Stimulated activated CD4-positive, alpha-beta T cell treated with anti-CD3 and anti-CD28 coated beads, Interleukin-12 subunit alpha, Interleukin-12 subunit beta, amount 100 ng/mL, for 24 hours (primary cell): ENCODE data around the gene COL18A1.

ENCODE experiments used
- DNase-seq, 2 experiments: peaks; one replicate each; pipeline ENCODE4 v3.0.0-alpha.2; 2020; ENCODE audit warnings: low read depth in 2 of 2

The COL18A1 gene

GRCh38 chr21:45414396-45415187, 9.6 kb downstream of the COL18A1 start:
- DNase-seq, result no peak

- no peak for DNase-seq
Observed at GRCh38 chr21:45415188-45415942, 10.4 kb downstream of the COL18A1 start.

- DNase-seq, result no peak
Observed at GRCh38 chr21:45415943-45416611, 11.1 kb downstream of the COL18A1 start.

- DNase-seq, result no peak
Observed at GRCh38 chr21:45416620-45417019, 11.7 kb downstream of the COL18A1 start.

- no peak for DNase-seq
Observed at GRCh38 chr21:45417256-45417950, 12.4 kb downstream of the COL18A1 start.

- no peak for DNase-seq
Observed at GRCh38 chr21:45417951-45418300, 13.0 kb downstream of the COL18A1 start.

GRCh38 chr21:45418301-45419071, 13.5 kb downstream of the COL18A1 start:
- no peak for DNase-seq

- no peak for DNase-seq
Observed at GRCh38 chr21:45419162-45419561, 14.2 kb downstream of the COL18A1 start.

- no peak for DNase-seq
Observed at GRCh38 chr21:45420061-45421041, 15.4 kb downstream of the COL18A1 start.

GRCh38 chr21:45421071-45421845, 16.3 kb downstream of the COL18A1 start:
- DNase-seq, result no peak

GRCh38 chr21:45421846-45422775, 17.1 kb downstream of the COL18A1 start:
- no peak for DNase-seq

- no peak for DNase-seq
Observed at GRCh38 chr21:45423201-45423955, 18.4 kb downstream of the COL18A1 start.

GRCh38 chr21:45423968-45424853, 19.2 kb downstream of the COL18A1 start:
- DNase-seq, result no peak

GRCh38 chr21:45424854-45425795, 20.2 kb downstream of the COL18A1 start:
- no peak for DNase-seq
